HCT116 (cell line): ENCODE data around the gene IGF2R. TPM values are rescaled to one million over a fixed set of nuclear protein-coding genes. Genes with fewer than 3 reads are reported as not detected.

Experiments used
- ATAC-seq: fragments of 200-7000 bp; cut with Tn5 transposase; 2 replicates; pipeline ENCODE4 v1.9.1; 2020; ENCODE audit warnings: mild to moderate bottlenecking, moderate library complexity
- BruUV-seq: library from RNA; stranded (reverse); fragments of 400-500 nt; replicated peaks from 2 replicates; lab custom pipeline; 2021; lab: Mats Ljungman, UMichigan
- CTCF ChIA-PET: fragments of 300-600 bp; sonication (Branson Sonifier 250); formaldehyde crosslinking; loops from one replicate; lab custom pipeline; 2021; ENCODE audit warnings: antibody characterized with exemption; lab: Charles Lee
- POLR2A ChIA-PET: fragments of 300-600, 350-600 bp; sonication (Branson Sonifier 250); formaldehyde crosslinking; loops from one replicate; lab custom pipeline; 2021; ENCODE audit warnings: antibody characterized with exemption; lab: Charles Lee
- RAD21 ChIA-PET, 2 experiments: fragments of 300-600 bp; sonication (Branson Sonifier 250); formaldehyde crosslinking; loops; one replicate each; lab custom pipeline; 2023; ENCODE audit warnings: low total read pairs in 2 of 2; ENCODE audit not compliant: uncharacterized antibody in 2 of 2, unreplicated experiment in 2 of 2, low non-redundant PET in 1 of 2; lab: Charles Lee
- DNase-seq: peaks from one replicate; pipeline ENCODE4 v3.0.0-alpha.2; 2010; ENCODE audit warnings: low read depth, low spot score
- H2AFZ ChIP-seq: fragments of 200-600 bp; shearing (Covaris generic), sonication (generic); 2 replicates; pipeline ENCODE4 v1.6.1; 2017; ENCODE audit warnings: low read depth, mixed run types, mixed read lengths, antibody characterized with exemption, low read length; ENCODE audit not compliant: poor library complexity, severe bottlenecking
- H3K27ac ChIP-seq: 2 replicates; pipeline ENCODE4 v1.5.1; 2012; ENCODE audit warnings: low read depth, low read length
- H3K27me3 ChIP-seq: fragments of 200-600 bp; sonication (generic); 2 replicates; pipeline ENCODE4 v1.6.1; 2016; ENCODE audit warnings: mixed run types, low read length, mixed read lengths; ENCODE audit not compliant: insufficient read depth
- H3K36me3 ChIP-seq, 2 experiments: fragments of 200-500 bp in 1 of 2; fragments of 200-600 bp in 1 of 2; sonication (Bioruptor generic) in 1 of 2; sonication (generic) in 1 of 2; 2 replicates each; pipeline versions ENCODE4 v1.5.1 to v1.6.1; 2014 to 2016; ENCODE audit warnings: low read length in 2 of 2, inconsistent platforms in 1 of 2, mixed read lengths in 1 of 2, mixed run types in 1 of 2; ENCODE audit not compliant: insufficient read depth in 2 of 2, control insufficient read depth in 1 of 2
- H3K4me1 ChIP-seq, 2 experiments: fragments of 200-600 bp in 1 of 2; sonication (generic) in 1 of 2; 2 replicates each; pipeline versions ENCODE4 v1.5.1 to v1.6.1; 2012 to 2017; ENCODE audit warnings: low read length in 2 of 2, inconsistent platforms in 1 of 2, mild to moderate bottlenecking in 1 of 2, mixed read lengths in 1 of 2, mixed run types in 1 of 2, moderate library complexity in 1 of 2; ENCODE audit not compliant: insufficient read depth in 2 of 2, control insufficient read depth in 1 of 2
- H3K4me2 ChIP-seq: fragments of 200-600 bp; sonication (generic); 2 replicates; pipeline ENCODE4 v1.6.1; 2017; ENCODE audit warnings: mixed run types, low read length, mixed read lengths
- H3K4me3 ChIP-seq, 2 experiments: fragments of 200-600 bp in 1 of 2; sonication (generic) in 1 of 2; replicated peaks in 1 of 2; 2 replicates each; pipeline ENCODE4 v1.5.1; 2011 to 2016; ENCODE audit warnings: low read length in 2 of 2, control low read depth in 1 of 2, low read depth in 1 of 2, mild to moderate bottlenecking in 1 of 2, mixed read lengths in 1 of 2, mixed run types in 1 of 2
- H3K79me2 ChIP-seq: fragments of 200-600 bp; sonication (generic); 2 replicates; pipeline ENCODE4 v1.6.1; 2017; ENCODE audit warnings: mild to moderate bottlenecking, mixed run types, low read length, moderate library complexity, mixed read lengths; ENCODE audit not compliant: insufficient read depth
- H3K9ac ChIP-seq: fragments of 200-600 bp; sonication (generic); 2 replicates; pipeline ENCODE4 v1.6.1; 2016; ENCODE audit warnings: low read length, mixed read lengths
- H3K9me2 ChIP-seq: fragments of 200-600 bp; sonication (generic), shearing (Covaris generic); 2 replicates; pipeline ENCODE4 v1.6.1; 2017; ENCODE audit warnings: mixed run types, mild to moderate bottlenecking, moderate library complexity; ENCODE audit not compliant: insufficient read depth
- H3K9me3 ChIP-seq, 2 experiments: fragments of 200-500 bp in 1 of 2; fragments of 200-600 bp in 1 of 2; sonication (Bioruptor generic) in 1 of 2; sonication (generic) in 1 of 2; 2 replicates each; pipeline ENCODE4 v1.6.1; 2014 to 2017; ENCODE audit warnings: low read length in 2 of 2, mixed read lengths in 2 of 2, inconsistent platforms in 1 of 2, low read depth in 1 of 2, mild to moderate bottlenecking in 1 of 2, mixed run types in 1 of 2, moderate library complexity in 1 of 2; ENCODE audit not compliant: control insufficient read depth in 1 of 2, insufficient read depth in 1 of 2
- H4K20me1 ChIP-seq: fragments of 200-600 bp; sonication (generic), shearing (Covaris generic); 2 replicates; pipeline ENCODE4 v1.6.1; 2017; ENCODE audit warnings: mixed run types, mild to moderate bottlenecking, moderate library complexity; ENCODE audit not compliant: insufficient read depth
- CEBPB ChIP-seq: IDR thresholded peaks from 2 replicates; pipeline ENCODE4 v1.6.1; 2012; ENCODE audit warnings: low read depth
- EGR1 ChIP-seq: IDR thresholded peaks from 2 replicates; pipeline ENCODE4 v1.6.1; 2012; ENCODE audit warnings: low read depth
- ELF1 ChIP-seq: IDR thresholded peaks from 2 replicates; pipeline ENCODE4 v1.6.1; 2012; ENCODE audit warnings: low read depth, borderline replicate concordance
- POLR2A ChIP-seq: IDR thresholded peaks from 2 replicates; pipeline ENCODE4 v1.7.0; 2011; ENCODE audit warnings: borderline replicate concordance; ENCODE audit not compliant: insufficient read depth, insufficient read length; ENCODE audit errors: extremely low read depth
- SRF ChIP-seq: IDR thresholded peaks from 2 replicates; pipeline ENCODE4 v1.6.1; 2012; ENCODE audit warnings: low read depth
- YY1 ChIP-seq: IDR thresholded peaks from 2 replicates; pipeline ENCODE4 v1.6.1; 2011; ENCODE audit warnings: low read length, low read depth, moderate library complexity, mild to moderate bottlenecking; ENCODE audit not compliant: insufficient replicate concordance; ENCODE audit errors: extremely low read depth
- ZFX ChIP-seq: fragments of 450-650 bp; IDR thresholded peaks from 2 replicates; pipeline ENCODE4 v1.6.1; 2017
- intact Hi-C: fragments of 100-400 bp; cut with micrococcal nuclease; formaldehyde crosslinking; loops from 2 replicates; pipeline ENCODE4 v1.10.0; 2022
- total RNA-seq: library from RNA; stranded (reverse); gene quantifications from one replicate; pipeline ENCODE4 v1.2.1, GENCODE V29; 2021; ENCODE audit not compliant: unreplicated experiment
- TF ChIP-seq, protein P1 (sequence below), 3 experiments: fragments of 200-600 bp in 1 of 3; sonication (generic) in 1 of 3; IDR thresholded peaks in 2 of 3; conservative IDR thresholded peaks in 1 of 3; 2 replicates each; pipeline ENCODE4 v1.5.1; 2012 to 2017; ENCODE audit warnings: low read depth in 2 of 3, low read length in 2 of 3, antibody characterized with exemption in 1 of 3, borderline replicate concordance in 1 of 3, control low read depth in 1 of 3, mild to moderate bottlenecking in 1 of 3, mixed read lengths in 1 of 3, mixed run types in 1 of 3, moderate library complexity in 1 of 3; ENCODE audit not compliant: insufficient read depth in 1 of 3
- TF ChIP-seq, protein P2 (sequence below): IDR thresholded peaks from 2 replicates; pipeline ENCODE4 v1.6.1; 2012
- TF ChIP-seq, protein P3 (sequence below): IDR thresholded peaks from 2 replicates; pipeline ENCODE4 v1.6.1; 2012; ENCODE audit warnings: low read depth

The IGF2R gene
- total RNA-seq, 1 experiment from 2014 or later = 37.0 TPM

DNA sequence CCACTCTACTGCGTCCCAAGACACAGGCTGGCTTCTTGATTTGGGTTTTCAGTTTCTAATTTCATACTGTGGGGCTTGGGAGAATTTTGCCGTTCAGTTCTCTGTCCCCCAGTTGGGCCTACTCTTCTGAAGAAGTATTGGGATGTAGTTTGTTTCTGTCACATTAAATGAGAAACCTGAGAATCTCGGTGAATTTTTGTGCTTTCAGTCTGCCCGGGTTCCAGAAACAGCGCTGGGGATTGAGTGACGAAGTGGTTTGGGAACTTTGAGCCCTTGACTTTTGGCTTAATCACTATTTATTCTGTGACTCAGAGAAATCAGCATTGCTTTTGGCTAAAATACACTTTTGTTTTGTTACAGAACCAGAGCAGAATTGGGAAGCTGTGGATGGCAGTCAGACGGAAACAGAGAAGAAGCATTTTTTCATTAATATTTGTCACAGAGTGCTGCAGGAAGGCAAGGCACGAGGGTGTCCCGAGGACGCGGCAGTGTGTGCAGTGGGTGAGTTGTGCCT, 74.0 kb downstream of the IGF2R start:
- H3K27me3 ChIP-seq = no peaks in the 10 kb centered on the region
- no peak overlapping the region for H3K27ac ChIP-seq
- H3K9me3 ChIP-seq = no peaks in the 10 kb centered on the region
- ATAC-seq (no peak), DNase-seq (no peak)
- intact Hi-C loops = no loop called here
- ChIA-PET POLR2A (no interaction called here), RAD21 (no interaction called here), CTCF (no interaction called here)
- no peak for TF ChIP-seq SRF
- no peak for TF ChIP-seq EGR1
- no peak for TF ChIP-seq POLR2A
- TF ChIP-seq, protein P1, sequence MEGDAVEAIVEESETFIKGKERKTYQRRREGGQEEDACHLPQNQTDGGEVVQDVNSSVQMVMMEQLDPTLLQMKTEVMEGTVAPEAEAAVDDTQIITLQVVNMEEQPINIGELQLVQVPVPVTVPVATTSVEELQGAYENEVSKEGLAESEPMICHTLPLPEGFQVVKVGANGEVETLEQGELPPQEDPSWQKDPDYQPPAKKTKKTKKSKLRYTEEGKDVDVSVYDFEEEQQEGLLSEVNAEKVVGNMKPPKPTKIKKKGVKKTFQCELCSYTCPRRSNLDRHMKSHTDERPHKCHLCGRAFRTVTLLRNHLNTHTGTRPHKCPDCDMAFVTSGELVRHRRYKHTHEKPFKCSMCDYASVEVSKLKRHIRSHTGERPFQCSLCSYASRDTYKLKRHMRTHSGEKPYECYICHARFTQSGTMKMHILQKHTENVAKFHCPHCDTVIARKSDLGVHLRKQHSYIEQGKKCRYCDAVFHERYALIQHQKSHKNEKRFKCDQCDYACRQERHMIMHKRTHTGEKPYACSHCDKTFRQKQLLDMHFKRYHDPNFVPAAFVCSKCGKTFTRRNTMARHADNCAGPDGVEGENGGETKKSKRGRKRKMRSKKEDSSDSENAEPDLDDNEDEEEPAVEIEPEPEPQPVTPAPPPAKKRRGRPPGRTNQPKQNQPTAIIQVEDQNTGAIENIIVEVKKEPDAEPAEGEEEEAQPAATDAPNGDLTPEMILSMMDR (IDR thresholded peaks at IDR 0.05 in 2 of 3, conservative IDR thresholded peaks at IDR 0.05 in 1 of 3; ENCODE audit: borderline replicate concordance in 1 of 3, insufficient read depth in 1 of 3, low read depth in 2 of 3, low read length in 2 of 3) = no peak
- no peak for TF ChIP-seq ZFX
- no peak for TF ChIP-seq ELF1
- TF ChIP-seq YY1 = no peak
- TF ChIP-seq, protein P2, sequence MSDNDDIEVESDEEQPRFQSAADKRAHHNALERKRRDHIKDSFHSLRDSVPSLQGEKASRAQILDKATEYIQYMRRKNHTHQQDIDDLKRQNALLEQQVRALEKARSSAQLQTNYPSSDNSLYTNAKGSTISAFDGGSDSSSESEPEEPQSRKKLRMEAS = no peak
- no peak for TF ChIP-seq CEBPB
- TF ChIP-seq, protein P3, sequence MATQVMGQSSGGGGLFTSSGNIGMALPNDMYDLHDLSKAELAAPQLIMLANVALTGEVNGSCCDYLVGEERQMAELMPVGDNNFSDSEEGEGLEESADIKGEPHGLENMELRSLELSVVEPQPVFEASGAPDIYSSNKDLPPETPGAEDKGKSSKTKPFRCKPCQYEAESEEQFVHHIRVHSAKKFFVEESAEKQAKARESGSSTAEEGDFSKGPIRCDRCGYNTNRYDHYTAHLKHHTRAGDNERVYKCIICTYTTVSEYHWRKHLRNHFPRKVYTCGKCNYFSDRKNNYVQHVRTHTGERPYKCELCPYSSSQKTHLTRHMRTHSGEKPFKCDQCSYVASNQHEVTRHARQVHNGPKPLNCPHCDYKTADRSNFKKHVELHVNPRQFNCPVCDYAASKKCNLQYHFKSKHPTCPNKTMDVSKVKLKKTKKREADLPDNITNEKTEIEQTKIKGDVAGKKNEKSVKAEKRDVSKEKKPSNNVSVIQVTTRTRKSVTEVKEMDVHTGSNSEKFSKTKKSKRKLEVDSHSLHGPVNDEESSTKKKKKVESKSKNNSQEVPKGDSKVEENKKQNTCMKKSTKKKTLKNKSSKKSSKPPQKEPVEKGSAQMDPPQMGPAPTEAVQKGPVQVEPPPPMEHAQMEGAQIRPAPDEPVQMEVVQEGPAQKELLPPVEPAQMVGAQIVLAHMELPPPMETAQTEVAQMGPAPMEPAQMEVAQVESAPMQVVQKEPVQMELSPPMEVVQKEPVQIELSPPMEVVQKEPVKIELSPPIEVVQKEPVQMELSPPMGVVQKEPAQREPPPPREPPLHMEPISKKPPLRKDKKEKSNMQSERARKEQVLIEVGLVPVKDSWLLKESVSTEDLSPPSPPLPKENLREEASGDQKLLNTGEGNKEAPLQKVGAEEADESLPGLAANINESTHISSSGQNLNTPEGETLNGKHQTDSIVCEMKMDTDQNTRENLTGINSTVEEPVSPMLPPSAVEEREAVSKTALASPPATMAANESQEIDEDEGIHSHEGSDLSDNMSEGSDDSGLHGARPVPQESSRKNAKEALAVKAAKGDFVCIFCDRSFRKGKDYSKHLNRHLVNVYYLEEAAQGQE = no peak
- no peak overlapping the region for H3K4me3 ChIP-seq
- no peak overlapping the region for H3K4me2 ChIP-seq
- no peak overlapping the region for H2AFZ ChIP-seq
- no peaks in the 10 kb centered on the region for H4K20me1 ChIP-seq
- H3K79me2 ChIP-seq = no peaks in the 10 kb centered on the region
- peaks cover 9 to 22% of the 10 kb centered on the region in 2 experiments; a peak in 2 of 4 replicates for H3K36me3 ChIP-seq
- BruUV-seq = no TSS peak
- H3K9ac ChIP-seq = no peak overlapping the region
- H3K4me1 ChIP-seq = no peaks in the 10 kb centered on the region
- no peaks in the 10 kb centered on the region for H3K9me2 ChIP-seq
